Cardiac fibroblast (primary cell): Measurements from ENCODE around the gene GLIS1.

Experiments
- DNase-seq, 2 donors: peaks; one replicate each; pipeline versions ENCODE4 v3.0.0 to v3.0.0-alpha.2; 2010; ENCODE audit warnings: low read depth in 2 of 2
- H3K4me3 ChIP-seq, 2 donors: replicated peaks in 1 of 2; 1 replicate in 1 of 2; 2 replicates in 1 of 2; pipeline ENCODE4 v1.5.1; 2011; ENCODE audit warnings: low read depth in 2 of 2, low read length in 2 of 2, mild to moderate bottlenecking in 2 of 2, moderate library complexity in 1 of 2
- CTCF ChIP-seq: IDR thresholded peaks from one replicate; pipeline ENCODE4 v1.5.1; 2011; ENCODE audit warnings: low read depth, mild to moderate bottlenecking, low read length, inconsistent platforms

GLIS1 gene

GRCh38 chr1:53733447-53733931 lies 5.5 kb downstream of the GLIS1 start:
- H3K4me3 ChIP-seq: peak overlapping the region in 1 of 2 donors; percentile 15
- TF ChIP-seq CTCF: no peak
- no peak for DNase-seq

GRCh38 chr1:53732912-53733317 lies 6.0 kb downstream of the GLIS1 start:
- peak overlapping the region in 1 of 2 donors; percentile 27 for H3K4me3 ChIP-seq
- DNase-seq: peak; percentile 77 to 96
- TF ChIP-seq CTCF: no peak

DNA sequence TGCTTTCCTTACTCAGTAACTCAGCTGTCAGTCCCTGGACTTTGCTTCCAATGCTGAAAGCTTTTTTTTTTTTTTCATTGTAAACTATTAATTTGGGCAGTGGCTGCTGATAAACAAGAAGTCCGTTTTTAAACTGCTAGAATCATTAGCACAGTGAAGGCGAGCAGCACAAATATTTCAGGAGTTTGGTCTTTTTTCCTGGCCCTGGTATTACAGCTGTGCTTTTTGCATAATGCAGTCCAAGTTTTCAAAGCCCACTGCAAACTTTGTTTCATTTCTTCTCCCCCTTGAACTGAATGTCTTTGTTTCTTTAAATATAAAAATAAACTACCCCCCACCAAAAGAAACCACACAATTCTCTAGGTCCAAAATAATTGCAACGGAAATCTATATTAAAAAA lies 6.6 kb downstream of the GLIS1 start:
- TF ChIP-seq CTCF: no peak
- peak overlapping the region in 1 of 2 donors; percentile 27 for H3K4me3 ChIP-seq
- peak in 1 of 2 donors; percentile 46 for DNase-seq

DNA sequence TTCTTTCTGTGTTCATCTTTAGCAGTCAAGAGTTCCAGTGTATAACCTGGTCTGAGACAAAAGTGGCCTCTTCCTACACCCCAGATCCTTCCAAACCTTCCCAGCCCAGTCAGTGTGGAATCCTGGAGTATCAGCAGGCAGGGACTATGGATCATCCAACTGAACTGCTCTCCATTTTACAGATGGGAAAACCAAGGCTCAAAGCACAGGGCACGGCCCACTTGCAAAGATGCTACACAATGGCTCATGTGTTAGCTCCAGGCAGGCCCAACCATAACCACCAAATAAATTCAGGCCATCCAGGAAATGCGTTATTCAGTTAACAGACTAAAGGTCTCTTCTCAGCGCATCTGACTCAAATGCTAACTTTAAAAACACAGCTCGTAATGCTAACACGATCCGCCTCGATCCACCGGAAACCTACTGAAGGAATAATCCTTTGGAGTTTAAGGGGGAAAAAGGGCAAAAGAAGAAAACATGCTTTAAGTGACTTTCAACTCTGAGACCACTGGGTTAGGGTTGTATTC lies 7.1 kb downstream of the GLIS1 start:
- no peak overlapping the region for H3K4me3 ChIP-seq
- peak in 1 of 2 donors; percentile 60 for DNase-seq
- no peak for TF ChIP-seq CTCF

- H3K4me3 ChIP-seq: no peak overlapping the region
- no peak for TF ChIP-seq CTCF
- DNase-seq: no peak
Measured at GRCh38 chr1:53731043-53731600, 7.8 kb downstream of the GLIS1 start.

GRCh38 chr1:53730224-53730865 lies 8.6 kb downstream of the GLIS1 start:
- DNase-seq: no peak
- no peak for TF ChIP-seq CTCF

More at GRCh38 chr1:53730224-53730865, 8.6 kb downstream of the GLIS1 start:
- no peak overlapping the region for H3K4me3 ChIP-seq
